GM10248 (cell line): Measurements from ENCODE around the gene RHOF.

ENCODE experiments used
- CTCF ChIA-PET: fragments of 300-600 bp; sonication (Branson Sonifier 250); formaldehyde crosslinking; extraction: SDS; loops from one replicate; lab custom pipeline; 2021; ENCODE audit warnings: antibody characterized with exemption; lab: Yijun Ruan, JAX
- POLR2A ChIA-PET: fragments of 350-650 bp; sonication (Branson Sonifier 250); formaldehyde crosslinking; extraction: SDS; loops from one replicate; lab custom pipeline; 2020; ENCODE audit warnings: antibody characterized with exemption; lab: Yijun Ruan, JAX
- DNase-seq: peaks from one replicate; pipeline ENCODE4 v3.0.0; 2012; ENCODE audit errors: extremely low spot score
- CTCF ChIP-seq: IDR thresholded peaks from 2 replicates; pipeline ENCODE4 v1.5.1; 2012; ENCODE audit warnings: mild to moderate bottlenecking, low read depth; ENCODE audit errors: extremely low read depth, missing control alignments, control extremely low read depth

Gene RHOF

GRCh38 chr12:121778567-121779421 is 14.7 kb downstream of the RHOF start:
- TF ChIP-seq CTCF: no peak
- POLR2A ChIA-PET: no interaction called here
- DNase-seq: no peak
- CTCF ChIA-PET: interaction anchor here (1.0 to 23.3 kb wide), 7 partner anchors 9 to 82 kb away, joined by 4 to 533 read pairs (median 18); partner anchors contain the start of gene RHOF

GRCh38 chr12:121776190-121777098 is 17.0 kb downstream of the RHOF start:
- ChIA-PET POLR2A (interaction anchor here (0.6 kb wide), 1 partner anchor 234 kb away, joined by 3 read pairs; no protein-coding TSS in a partner anchor), CTCF (interaction anchor here (0.8 to 23.3 kb wide), 13 partner anchors 8 to 223 kb away, joined by 3 to 533 read pairs (median 6); partner anchors contain the start of genes RHOF and SETD1B)
- peak; percentile 91 for DNase-seq
- TF ChIP-seq CTCF: peak; percentile 85

- no peak for DNase-seq
- ChIA-PET POLR2A (no interaction called here), CTCF (interaction anchor here (3.8 to 23.3 kb wide), 6 partner anchors 9 to 79 kb away, joined by 18 to 533 read pairs (median 50); partner anchors contain the start of gene RHOF)
- no peak for TF ChIP-seq CTCF
Measured at GRCh38 chr12:121775501-121775900, 18.0 kb downstream of the RHOF start.

GRCh38 chr12:121774968-121775474 is 18.5 kb downstream of the RHOF start:
- no peak for DNase-seq
- POLR2A ChIA-PET: interaction anchor here (0.6 kb wide), 1 partner anchor 9 kb away, joined by 3 read pairs; no protein-coding TSS in a partner anchor
- no peak for TF ChIP-seq CTCF
- CTCF ChIA-PET: interaction anchor here (1.0 to 23.3 kb wide), 9 partner anchors 10 to 79 kb away, joined by 4 to 533 read pairs (median 48); partner anchors contain the start of gene RHOF

GRCh38 chr12:121773011-121773777 is 20.3 kb downstream of the RHOF start:
- POLR2A ChIA-PET: no interaction called here
- CTCF ChIA-PET: interaction anchor here (0.5 to 23.3 kb wide), 23 partner anchors 11 to 406 kb away, joined by 3 to 533 read pairs (median 6); partner anchors contain the start of genes RHOF and TMEM120B
- peak; percentile 92 for TF ChIP-seq CTCF
- peak; percentile 93 for DNase-seq
